HG02973 (cell line): ENCODE results near the gene PLAAT2.
"Not testable (repeated sequence)": the region's sequence is repeated elsewhere in the genome, so short reads cannot be mapped to it uniquely, and the experiment has no call there.

Experiments
- ATAC-seq: cut with Tn5 transposase; IDR thresholded peaks from one replicate; pipeline ENCODE4 v1.9.1; 2021; ENCODE audit warnings: moderate library complexity; ENCODE audit not compliant: unreplicated experiment

The PLAAT2 gene

DNA sequence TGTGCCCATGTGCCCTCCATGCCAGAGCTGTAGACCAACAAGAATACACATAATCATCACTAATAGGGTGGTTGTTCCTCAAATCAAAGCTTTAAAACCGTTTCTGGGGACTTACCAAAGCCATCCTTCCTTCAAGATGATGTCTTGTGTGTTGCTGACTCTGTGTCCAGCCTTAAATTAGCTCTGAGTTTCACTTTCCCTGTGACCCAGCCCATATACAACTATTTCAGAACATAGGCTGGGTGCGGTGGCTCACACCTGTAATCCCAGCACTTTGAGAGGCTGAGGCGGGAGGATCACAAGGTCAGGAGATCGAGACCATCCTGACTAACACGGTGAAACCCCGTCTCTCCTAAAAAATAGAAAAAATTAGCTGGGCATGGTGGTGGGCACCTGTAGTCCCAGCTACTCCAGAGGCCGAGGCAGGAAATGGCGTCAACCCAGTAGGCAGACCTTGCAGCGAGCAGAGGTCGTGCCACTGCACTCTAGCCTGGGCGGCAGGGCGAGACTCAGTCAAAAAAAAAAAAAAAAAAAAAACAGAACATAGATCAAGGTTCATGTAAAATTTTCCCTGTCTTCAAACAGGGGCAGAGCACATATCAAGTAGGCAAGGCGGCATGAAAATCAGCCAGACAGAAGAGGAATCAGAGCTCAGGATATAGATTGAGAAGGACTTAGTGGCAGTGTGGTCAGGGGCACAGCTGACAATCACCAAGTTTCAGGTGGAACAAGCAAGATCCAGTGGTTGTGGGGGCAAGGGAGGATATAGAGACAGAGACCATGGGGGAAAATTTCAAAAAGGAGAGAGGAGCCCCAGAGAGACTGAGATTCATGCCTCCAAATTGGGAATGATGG lies at the start of gene PLAAT2:
Gene PLAAT2, minus strand, starts transcription at position 179 of the 855 bp plus-strand sequence. Its CDS starts 55 bp downstream, at position 124.
- ATAC-seq, result no peak

DNA sequence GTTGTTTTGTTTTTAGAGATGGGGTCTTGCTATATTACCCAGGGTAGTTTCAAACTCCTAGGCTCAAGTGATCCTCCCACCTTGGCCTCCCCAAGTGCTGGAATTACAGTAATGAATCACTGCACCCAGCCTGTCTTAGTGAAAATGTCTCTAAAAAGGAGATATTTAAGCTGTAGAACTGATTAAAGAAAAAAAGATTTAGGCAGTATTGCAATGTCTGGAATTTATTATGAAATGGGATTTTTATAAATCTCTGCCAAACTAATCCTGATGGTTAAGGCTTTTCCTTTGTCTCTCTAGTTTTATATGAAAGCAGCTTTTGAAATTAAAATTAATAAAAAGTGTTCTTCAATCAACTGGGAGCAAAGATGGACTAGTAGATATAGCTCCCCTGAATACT lies 49.0 kb upstream of the PLAAT2 start:
- ATAC-seq, result no peak

DNA sequence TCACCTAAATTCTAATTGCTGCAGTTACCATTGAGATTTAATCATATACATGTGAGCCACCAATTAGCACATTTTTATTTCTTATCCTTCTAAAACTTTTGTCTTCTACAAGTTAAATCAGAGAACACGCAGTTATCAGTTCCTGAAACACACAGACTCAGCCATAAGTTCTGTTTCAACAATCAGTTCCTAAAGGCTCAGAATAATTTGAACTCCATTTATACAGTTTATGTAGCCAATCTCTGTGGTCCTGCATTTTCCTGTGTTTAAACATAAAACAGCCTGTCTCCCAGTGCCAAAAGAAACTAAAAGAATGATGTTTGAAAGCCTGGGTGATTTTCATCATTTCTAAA lies 48.2 kb upstream of the PLAAT2 start:
- no peak for ATAC-seq

DNA sequence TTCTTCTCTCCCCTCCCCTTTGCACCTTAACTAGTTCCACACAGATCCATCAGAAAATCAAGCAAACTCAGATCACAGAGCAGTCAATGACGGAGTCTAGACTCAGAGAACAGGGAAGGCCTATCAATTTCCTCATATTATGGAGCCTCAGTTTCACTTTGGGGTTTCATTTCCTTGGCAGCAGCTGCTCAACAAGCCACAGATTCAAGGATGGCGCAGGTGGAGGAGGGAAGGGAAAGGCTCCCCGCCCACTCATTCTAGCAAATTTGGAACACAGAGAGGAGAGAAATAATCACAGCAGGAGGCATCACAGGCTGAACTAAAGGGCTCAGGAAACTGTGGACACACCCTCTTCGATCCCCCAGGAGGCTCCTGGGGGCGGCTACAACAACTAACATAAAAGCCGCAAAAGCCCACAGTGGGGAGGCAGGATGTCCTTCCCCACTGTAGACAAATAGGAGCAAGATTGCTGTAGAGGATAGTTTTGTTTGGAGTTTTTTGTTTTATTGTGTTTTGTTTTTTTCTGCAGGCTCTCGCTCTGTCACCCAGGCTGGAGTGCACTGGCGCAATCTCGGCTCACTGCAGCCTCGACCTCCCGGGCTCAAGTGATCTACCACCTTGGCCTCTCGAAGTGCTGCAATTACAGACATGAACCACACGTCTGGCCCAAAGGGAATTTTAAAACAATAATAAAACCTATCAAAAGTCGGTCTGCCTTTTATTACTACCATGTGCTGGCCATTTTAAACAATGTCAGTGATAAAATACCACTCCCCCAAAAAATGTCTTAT lies 47.6 kb upstream of the PLAAT2 start:
- ATAC-seq, result no peak

DNA sequence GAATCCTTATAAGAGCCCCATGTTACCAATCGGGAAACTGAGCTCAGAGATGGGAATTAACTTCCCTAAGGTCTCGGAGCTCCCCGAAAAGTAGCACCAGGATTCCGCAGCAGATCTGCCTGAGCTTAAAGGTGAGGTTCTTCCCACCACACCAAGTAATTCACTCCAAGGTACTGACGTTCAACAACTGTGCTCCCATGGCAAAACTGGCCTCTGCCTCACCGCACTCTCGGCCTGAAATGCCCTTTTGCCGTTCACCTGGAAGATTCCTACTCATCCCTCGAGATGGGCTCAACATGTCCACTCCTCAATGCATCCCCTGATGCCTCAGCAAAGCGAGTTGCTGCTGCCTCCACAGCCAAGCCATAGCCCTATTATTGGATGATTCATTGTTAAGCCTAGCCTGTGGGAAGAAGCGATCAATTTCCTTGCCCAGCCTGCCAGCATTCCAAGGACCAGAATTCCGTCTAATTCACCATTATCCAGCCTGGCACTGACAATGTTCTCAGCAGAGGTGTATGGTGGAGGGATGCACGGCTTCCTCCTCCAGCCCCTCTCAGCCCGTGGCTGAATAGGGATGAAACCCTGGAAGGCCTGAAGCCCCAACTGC lies 46.9 kb upstream of the PLAAT2 start:
- no peak for ATAC-seq

DNA sequence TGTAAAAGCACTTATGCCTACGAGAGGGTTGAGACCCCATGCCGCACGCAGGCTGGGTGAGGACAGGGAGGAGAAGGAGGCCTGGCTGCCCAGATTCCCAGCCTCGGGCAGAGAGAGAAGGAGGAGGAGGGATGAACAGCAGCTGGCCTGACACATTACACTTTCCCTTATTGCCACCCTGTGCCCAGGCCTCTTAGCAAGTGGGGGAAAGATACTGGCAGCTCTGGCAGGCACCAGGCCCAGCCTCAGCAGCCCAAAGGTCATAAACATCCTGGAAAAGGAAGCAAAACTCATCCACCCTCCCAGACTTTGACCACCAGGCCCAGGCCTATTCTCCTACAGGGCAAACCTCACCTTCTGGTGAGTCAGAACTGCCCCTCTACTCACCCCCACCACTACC lies 46.4 kb upstream of the PLAAT2 start:
- no peak for ATAC-seq

DNA sequence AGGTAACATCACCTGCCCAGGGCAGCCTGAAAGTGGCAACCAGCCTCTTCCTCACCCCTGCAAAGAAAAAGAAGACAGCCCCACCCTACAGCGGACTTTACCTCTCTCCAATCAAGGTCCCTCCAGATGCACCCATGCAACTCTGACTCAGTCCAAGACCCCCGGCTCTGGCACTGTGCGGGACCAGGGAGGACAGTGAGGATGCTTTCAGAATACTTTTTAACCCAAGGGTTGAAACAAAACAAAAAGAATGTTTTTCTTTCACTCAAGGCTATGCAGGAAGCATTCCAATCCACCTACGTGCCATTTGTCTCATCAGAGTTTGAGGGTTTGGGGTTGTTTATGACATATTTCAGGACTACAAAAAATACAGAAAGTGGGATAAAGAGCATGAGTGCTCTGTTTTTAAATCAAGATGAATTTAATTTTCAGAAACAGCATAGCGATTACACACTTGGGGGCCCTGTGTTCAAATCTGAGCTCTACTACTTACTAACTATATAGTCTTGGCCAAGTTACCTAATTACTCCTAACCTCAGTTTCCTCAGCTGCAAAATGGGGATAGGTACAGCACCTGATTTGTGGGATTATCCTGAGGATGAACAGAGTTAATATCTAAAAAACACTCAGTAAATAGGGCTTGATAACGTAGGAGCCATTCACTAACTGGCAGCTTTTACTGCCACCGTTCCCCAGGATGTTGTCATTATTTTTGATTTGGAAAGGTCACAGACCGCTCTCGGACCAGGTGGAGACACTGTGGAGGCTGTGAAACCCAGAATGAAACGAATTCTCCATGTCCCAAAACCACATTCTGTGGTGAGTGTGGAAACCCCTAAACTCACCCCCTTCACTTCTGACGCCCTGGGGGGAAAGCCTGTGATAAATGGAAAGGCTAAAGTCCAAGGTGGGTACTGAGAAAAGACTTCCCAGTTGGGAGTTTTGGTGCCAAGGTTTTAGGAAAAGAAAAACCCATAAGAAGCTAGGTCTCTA lies 45.5 kb upstream of the PLAAT2 start:
- no peak for ATAC-seq

DNA sequence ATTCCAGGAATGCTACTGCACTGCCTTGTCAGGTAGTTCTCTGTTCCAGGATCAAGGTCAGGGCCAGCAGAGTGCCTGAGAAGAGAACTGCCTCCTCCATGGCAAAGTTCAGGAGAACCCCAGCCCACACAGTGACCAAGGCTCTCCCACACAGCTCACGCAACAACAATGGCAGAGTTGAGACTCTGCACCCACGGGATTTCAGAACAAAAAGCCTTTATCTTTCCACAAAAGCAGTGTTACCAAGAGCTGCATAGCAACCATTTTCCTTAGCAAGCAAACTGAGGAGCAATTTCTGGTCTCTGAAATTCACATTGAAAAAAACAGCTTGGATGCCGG lies 40.0 kb upstream of the PLAAT2 start:
- no peak for ATAC-seq

DNA sequence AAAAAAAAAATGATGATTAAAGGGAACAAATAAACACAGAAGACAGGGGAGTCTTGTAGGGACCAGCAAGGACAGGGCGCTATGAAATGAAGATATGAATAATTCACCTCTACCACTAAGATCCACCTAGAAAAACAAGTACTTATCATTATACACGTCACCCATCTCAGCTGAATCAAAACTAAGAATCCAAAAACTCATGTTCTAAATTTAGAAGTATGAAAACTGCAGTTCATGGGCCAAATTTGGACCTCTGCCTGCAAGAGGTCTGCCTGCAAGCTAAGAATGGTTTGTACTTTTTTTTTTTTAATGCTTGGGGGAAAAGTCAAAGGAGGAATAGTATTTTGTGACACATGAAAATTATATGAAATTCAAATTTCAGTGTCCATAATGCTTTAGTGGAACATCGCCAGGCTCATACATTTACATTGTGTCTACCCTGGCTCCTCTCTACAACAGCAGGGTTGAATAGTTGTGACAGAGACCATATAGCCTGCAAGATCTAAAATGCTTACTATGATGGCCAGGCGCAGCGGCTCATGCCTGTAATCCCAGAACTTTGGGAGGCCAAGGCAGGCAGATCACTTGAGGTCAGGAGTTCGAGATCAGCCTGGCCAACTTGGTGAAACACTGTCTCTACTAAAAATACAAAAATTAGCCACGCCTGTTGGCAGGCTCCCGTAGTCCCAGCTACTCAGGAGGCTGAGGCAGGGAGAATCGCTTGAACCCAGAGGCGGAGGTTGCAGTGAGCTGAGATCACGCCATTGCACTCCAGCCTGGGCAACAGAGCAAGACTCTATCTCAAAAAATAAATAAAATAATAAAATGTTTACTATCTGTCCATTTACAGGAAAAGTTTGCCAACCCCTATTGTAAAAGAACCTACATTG lies 39.4 kb upstream of the PLAAT2 start:
- ATAC-seq, result not testable (repeated sequence)

DNA sequence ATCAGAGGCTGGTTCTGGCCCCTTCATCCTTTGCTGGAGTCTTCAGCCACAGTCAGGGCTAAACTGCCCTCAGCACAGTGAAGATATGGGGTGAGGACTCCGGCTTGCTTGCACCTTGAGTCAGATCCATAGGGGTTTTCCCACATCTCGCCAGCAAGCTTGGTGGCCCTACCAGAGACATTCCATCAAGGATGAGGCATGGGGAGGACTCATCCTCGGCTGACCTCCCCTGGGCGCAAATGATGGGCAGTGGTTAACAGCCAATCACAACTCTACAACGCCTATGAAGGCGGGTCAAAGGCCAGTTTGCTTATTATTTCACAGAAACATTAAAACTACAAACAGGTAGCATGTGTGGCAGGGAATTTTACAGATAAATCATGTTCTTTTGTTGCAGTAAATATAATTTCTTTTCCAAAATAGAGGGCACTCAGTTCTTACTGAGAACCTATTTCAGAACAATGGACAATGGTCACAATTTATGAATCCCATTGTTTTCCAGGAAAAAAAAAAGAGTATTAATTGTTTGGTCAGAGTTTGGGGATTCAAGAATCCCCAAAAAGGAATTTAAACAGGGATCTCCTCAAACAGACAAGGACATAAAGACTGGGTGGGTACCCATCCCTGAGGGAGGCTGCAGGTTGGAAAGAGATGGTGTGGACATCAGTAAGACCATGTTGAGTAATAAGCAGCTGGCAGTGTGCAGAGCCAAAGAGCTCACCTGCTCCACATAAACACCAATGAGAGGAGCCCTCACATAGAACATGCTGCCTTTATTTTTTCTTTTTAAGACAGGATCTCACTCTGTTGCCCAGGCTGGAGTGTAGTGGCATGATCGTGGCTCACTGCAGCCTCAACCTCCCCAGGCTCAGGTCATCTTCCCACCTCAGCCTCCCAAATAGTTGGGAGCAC lies 36.3 kb upstream of the PLAAT2 start:
- no peak for ATAC-seq

DNA sequence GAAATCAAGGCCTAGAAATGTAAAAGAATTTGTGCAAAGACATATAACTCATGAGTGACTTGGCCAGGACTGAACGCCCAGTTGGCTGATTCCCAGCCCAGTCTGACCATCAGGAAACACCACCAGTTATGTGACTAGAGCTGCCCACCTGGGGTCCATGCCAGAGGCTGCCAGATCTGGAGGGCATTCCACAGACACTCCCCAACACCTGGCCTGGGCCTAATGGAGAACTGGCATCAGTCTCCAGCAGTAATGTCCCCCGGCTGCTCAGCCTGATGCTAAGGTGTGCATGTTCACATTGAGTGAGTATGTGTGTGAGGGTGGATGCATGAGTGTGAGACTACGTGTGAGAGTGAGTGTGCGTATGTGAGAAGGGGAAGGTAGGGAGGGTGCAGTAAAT lies 35.4 kb upstream of the PLAAT2 start:
- no peak for ATAC-seq

DNA sequence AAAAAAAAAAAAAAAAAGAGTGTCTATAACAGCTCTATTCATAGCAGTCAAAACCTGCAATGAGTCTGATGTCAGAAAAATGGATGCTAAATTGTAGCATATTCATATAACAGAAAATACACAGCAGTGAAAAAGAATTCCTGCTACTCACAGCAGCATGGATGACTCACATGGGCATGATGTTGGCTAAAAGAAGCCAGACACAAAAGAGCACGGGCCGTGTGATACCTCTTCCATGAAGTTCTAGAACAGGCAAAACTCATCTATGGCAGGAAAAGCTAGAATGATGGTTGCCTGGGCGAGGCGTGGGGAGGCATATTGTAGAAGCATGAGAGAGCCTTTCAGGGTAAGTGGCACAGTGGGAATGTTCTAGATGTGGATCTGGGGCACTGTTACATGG lies 32.1 kb upstream of the PLAAT2 start:
- ATAC-seq, result no peak

DNA sequence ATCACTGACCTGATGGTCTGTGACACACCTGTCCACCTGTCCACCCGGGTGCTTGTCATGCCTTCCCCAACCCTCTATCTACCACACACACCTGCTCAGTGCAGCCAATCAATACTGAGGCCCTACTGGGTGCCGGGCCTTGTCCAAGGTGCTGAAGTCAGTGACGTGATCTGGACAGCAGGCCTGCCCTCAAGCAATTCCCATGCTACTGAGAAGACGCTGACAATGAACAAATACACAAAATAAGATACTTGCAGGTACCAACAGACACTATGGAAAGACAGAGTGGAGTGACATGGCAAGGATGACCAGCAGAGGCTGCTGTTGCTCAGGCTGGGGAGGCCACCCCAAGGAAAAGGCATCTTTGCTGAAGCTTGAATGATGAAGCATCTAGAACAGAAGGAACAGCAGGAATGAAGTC lies 29.8 kb upstream of the PLAAT2 start:
- no peak for ATAC-seq

DNA sequence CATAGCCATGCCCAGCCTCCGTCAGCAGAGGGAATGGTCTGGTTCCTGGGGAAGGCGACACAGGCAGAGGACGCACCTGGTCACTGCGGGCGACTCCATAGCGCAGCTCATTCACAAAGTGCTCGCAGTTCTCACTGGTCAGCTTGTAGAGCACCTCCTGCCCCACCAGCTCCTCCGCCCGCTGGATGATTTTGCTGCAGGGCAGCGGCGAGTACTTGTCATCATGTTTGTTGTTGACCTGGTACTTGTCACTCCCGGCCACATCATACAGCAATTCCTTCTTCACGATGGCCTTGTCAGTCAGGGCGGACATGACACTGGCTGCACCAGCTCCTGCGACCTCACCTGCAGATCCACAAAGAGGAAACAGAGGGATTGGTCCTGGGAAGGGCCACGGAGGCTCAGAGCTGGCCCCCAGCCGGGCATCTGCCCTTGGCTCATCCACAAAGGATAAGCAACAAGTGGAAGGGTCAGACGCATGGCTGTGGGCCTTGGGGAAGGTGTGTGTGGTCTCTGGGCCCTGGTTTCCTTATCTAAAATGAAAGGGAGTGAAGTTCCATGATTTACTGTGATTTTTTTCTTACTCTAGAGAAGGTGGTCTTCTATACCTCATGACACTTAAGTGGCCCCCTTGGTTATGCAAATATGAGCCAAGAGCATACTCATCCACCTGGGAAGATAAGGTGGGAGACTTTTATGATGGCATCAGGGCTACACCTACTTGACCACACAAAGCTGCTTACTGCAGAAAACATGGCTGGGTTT lies 27.0 kb upstream of the PLAAT2 start:
- ATAC-seq, result no peak

DNA sequence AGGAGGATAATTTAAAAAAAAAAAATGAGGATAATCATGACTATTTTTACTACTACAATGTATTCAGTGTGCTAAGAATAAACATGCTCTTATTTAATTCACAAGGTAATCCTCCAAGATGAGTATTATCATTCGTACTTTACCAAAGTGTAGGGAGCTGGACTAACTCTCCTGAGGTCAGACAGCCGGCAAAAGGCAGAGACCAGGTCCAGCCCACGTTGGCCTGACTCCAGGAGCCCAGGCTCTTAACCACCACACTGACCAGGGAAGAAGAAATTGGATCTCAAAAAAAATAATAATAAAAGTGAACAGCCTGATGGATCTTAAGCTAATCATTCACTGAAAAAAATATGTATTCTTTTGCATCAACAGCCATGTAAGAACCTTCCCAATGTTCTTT lies 25.8 kb upstream of the PLAAT2 start:
- ATAC-seq, result no peak

DNA sequence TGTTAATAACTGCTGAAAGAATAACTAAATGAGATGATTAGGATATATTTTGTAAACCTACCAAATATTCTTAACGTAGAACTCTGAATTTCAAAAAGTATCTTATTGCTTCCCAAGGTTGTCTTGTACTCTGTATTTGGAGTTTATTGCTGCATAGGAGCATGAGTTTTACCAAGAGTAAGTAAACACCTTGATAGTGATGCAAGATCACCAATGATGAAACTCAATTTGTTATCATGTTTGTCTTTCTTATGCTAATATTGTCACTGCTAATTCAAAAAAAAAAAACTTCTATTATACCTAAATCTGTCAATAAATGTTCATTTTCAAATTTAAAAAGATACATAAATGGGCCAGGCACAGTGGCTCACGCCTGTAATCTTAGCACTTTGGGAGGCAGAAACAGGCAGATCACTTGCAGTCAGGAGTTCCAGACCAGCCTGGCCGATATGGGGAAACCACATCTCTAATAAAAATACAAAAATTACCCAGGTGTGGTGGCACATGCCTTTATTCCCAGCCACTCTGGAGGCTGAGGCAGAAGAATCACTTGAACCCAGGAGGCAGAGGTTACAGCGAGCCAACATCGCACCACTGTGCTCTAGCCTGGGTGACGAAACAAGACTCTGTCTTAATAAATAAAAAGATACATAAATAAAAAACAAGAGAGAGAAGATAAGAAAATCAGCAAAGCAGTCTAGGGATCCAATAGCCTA lies 23.4 kb upstream of the PLAAT2 start:
- no peak for ATAC-seq

DNA sequence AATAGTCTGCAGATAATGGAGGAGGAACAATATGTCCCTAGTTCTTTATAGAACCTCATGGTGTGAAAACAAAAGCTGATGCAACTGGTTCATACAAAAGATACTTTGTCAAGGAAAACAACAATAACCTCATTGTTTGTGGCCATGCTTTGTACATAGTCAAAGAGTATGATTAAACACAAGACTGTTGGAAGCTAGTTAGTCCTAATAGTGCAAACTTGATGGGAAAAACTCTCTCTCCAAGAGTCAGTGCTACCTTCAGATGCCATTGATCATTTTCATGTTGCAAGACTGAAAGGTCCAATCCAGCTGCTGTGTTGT lies 20.1 kb upstream of the PLAAT2 start:
- no peak for ATAC-seq
